AML-193 (cell line): ENCODE results near the gene PRIM2.
A peak's percentile ranks its signal among the peaks of the same experiment; 100 is the strongest.
"Not testable (repeated sequence)": the region's sequence is repeated elsewhere in the genome, so short reads cannot be mapped to it uniquely, and the experiment has no call there.

Source experiments
- DNase-seq, 2 experiments: peaks; one replicate each; lab custom pipeline; 2025; lab: John Stamatoyannopoulos, UW

The PRIM2 gene

DNA sequence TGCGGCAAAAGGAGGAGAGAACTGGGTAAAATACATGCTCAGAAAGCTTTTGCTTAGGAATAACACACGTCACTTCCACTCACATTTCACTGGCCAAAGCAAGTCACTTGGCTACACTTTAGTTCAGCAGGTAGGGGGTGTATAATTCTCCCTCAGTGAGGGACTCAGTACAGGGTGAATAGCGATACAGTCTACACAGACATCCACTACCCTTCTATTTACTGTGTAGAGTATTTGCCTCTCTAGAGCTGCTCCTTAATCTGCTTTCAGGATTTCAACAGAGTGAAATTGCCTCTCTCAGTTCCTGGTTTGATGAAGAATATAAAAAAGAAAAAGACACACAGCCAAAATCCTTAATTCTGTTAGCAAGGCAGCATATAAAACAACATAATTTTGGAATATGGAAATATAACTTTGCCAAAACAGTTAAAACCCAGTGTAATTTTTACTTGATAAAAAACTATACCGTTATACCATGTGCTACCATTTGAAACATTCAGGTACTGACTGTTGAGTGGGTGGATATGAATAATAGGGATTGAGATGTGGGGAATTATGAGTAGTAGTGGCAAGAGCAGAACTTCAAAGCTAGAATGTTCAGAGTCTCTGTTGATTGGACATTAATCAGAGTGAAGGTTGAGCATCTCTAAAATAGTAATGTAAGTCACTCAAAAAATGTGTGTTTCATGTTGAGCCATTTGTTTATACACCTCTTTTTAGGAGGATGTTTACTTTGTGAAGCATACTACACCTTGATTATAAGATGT, 51.7 kb downstream of the PRIM2 start:
- DNase-seq = not testable (repeated sequence)

DNA sequence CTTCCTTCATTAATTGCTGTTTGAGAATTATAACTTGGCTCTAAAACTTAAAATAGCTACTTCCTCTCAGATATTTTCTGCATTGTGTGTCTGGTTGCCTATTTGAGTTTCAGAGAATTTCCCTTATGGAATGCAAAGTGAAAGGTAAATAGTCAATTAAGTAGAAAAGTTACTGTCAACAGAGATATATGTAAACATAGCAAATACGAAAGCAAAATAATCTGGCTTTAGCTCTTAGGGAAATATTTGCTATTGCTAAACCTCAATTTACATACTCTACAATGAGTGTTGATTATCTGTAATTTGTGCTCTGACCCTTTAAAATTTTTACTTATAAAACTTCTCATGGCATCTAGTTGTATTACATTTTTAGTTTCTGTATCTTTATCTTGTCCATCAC, 54.3 kb downstream of the PRIM2 start:
- not testable (repeated sequence) for DNase-seq

- not testable (repeated sequence) for DNase-seq
Observed at GRCh38 chr6:57374764-57375163, 57.3 kb downstream of the PRIM2 start.

- DNase-seq = not testable (repeated sequence)
Observed at GRCh38 chr6:57376083-57376482, 58.7 kb downstream of the PRIM2 start.

DNA sequence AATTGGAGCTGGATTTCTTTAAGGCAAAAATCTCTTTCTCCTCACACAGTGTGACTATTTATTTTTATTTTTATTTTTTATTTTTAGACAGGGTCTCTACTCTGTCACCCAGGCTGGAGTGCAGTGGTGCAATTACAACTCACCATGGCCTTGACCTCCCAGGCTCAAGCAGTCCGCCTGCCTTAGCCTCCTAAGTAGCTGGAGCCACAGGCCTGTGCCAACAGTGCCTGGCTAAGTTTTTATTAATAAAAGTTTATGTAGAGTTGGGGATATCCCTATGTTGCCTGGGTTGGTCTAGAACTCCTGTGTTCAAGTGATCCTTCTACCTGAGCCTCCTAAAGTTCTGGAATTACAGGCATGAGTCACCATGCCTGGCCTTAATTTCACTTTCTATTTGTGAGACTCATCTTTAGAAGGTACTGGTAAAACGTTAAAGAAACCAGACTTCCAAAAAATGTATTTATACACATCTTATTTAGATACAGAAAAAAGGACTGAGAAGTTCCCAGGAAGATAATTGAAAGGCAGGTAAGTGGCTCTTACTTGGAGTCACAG, 71.7 kb downstream of the PRIM2 start:
- DNase-seq = not testable (repeated sequence)

- DNase-seq = not testable (repeated sequence)
Observed at GRCh38 chr6:57390818-57391217, 73.4 kb downstream of the PRIM2 start.

GRCh38 chr6:57392047-57392446, 74.6 kb downstream of the PRIM2 start:
- DNase-seq = not testable (repeated sequence)

- not testable (repeated sequence) for DNase-seq
Observed at GRCh38 chr6:57419341-57419740, 101.9 kb downstream of the PRIM2 start.

DNA sequence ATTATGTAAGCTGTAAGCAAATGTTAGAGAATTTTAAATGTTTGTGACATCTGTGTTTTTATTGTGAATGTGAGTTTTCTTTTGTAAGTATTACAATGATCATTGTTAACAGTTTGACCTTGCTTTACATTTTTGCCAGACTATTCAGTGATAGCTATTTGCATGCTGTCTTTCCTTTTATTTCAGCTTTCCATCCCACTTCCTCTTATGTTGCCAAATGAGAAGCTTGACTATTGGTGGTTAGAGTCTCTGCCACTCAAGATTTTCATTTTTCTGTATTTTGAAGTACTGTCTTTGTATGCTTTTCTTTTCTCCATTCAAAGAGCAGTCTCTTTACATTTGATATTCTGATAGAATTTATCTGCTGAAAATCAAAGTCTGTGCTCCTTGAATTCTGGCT, 104.1 kb downstream of the PRIM2 start:
- peak in 1 of 2 experiments; percentile 7 for DNase-seq

DNA sequence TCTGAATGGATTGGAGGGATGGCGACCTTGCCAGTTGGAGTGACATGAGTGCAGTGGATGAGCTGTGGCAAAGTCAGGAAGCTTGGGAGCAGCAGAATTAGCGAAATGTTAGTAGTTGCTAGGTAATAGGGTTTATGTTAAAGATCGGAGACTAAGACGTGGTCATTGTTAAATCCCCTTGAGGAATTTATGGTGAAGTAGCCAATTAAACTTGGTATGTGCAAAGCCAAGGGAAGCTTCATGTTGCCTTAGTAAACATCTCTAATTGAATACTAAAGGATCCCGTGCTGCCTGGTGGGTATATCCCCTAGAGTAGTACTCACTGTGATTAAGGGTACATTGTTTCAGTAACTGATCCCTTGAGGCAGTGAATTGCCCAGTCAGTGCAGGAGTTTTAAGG, 106.0 kb downstream of the PRIM2 start:
- no peak for DNase-seq

DNA sequence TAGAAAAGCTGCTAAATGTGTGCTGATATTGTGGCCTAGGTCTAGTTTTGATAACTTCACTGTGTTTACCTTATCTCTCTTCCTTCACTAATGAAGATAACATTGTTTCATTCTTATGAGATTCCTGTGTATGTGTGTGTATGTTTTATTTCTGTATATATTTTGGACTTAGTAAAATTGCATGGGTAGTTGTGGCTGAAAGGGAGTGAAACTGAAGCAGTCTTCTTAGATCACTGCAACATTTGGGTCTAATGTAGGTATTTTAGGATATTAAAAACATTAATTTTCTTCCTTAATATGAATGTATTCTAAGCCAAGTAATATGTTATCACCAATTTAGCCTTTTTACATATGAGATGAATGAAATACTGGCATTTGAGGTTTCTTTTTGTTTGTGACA, 114.3 kb downstream of the PRIM2 start:
- not testable (repeated sequence) for DNase-seq

DNA sequence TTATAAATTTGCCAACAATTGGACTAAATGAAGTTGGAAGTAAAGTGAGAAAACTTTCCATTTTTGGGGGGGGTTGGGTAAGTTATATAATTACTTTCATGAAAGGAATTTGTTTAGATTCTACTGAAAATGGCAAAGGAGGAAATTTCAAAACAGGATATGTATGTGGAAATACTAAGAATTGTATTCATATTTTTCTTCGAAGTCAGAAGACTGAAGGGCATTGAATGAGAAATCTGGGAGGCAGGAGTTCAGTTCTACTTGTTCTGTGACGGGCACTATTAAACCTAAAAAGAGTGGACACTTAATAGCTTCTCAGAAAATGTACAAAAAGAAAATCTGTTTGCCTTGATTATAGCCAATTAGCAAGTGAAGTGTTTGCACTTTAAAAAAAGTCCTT, 114.7 kb downstream of the PRIM2 start:
- DNase-seq = peak; percentile 16 to 27

DNA sequence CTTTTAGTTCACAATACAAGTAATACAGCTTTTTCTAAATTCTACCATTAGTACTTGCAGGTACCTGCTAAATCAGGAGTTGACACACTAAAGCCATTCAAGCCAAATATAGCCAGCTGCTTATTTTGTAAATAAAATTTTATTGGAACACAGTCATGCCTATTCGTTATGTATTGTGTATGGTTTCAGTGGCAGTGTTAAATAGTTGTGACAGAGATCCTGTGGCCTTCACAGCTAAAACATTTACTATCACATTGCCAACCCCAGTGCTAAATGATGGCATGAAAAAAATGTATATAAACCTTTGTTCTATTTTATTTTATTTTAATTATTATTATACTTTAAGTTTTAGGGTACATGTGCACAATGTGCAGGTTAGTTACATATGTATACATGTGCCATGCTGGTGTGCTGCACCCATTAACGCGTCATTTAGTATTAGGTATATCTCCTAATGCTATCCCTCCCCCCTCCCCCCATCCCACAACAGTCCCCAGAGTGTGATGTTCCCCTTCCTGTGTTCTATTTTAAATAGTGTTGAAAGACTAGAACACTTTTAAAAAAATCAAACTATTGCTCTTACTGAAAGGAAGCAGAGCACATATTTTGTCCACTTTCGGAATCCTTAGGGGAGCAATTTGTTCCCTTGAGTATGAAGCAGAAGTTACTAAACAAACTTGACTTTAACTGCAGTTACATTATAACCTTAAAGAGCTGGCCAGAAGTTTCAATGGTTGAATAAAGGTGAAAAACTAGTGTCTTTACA, 115.7 kb downstream of the PRIM2 start:
- DNase-seq = peak in 1 of 2 experiments; percentile 19

DNA sequence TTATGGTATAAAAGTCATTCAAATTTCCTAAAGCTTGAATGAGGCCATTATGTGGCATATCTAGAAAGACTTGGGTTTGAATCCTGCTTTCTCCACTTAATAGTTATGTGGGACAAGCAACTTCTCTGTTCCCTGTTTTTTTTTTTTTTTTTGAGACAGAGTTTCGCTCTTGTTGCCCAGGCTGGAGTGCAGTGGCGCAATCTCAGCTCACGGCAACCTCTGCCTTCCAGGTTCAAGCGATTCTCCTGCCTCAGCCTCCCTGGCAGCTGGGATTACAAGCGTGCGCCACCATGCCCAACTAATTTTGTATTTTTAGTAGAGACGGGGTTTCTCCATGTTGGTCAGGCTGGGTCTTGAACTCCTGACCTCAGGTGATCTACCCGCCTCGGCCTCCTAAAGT, 116.4 kb downstream of the PRIM2 start:
- DNase-seq = not testable (repeated sequence)

GRCh38 chr6:57434944-57435343, 117.5 kb downstream of the PRIM2 start:
- DNase-seq = no peak

- DNase-seq = no peak
Observed at GRCh38 chr6:57435475-57436160, 118.2 kb downstream of the PRIM2 start.

DNA sequence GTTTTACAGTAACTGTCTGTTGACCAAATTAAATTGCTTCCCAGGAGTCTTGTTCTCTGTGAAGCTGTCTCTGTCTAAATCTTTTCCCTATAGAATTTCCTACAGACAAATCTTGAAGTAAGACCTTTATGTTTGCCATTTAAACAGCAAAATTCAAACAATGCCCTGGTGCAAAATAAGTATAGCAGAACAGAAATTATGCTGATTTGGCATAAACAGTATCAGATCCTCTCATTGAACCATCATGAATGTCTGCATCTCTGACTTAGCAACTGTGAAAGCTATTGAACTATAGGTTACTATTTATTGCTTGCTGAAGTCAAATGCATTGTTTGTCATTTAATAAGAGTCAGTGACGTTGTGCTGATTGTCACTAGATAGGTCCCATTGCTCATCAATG, 123.3 kb downstream of the PRIM2 start:
- DNase-seq = not testable (repeated sequence)

- DNase-seq = not testable (repeated sequence)
Observed at GRCh38 chr6:57442133-57442532, 124.7 kb downstream of the PRIM2 start.

DNA sequence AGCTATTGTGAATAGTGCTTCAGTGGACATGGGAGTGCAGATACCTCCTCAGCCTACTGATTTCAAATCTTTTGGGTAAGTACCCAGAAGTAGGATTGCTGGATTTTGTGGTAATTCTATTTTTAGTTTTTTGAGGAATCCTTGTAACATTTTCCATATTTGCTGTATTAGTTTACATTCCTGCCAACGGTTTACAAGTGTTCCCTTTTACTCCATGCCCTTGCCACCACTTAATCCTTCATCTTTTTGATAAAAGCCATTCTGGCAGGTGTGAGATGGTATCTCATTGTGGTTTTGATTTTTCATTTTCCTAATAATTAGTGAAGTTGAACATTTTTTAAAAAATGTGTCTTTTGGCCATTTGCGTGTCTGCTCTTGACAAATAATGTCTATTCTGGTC, 125.8 kb downstream of the PRIM2 start:
- DNase-seq = not testable (repeated sequence)

DNA sequence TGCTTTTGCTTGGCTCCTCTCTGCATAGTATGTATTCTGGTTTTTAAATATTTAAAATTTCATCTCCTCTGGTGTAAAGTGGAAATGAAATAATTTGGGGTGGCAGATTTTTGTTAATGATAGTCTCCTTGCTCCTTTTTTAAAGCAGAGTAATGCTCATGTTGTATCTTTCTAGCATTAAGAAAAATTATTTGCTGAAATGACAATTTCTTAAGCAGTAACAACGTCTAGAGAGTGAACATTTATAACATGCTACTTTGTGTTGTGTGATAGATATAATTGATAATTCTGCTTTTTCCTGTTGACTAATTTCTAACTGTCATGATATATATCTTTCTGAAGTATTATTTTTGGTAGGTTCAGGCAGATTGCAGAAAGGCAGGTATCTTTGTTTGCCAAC, 127.4 kb downstream of the PRIM2 start:
- DNase-seq = not testable (repeated sequence)

- DNase-seq = not testable (repeated sequence)
Observed at GRCh38 chr6:57445379-57445778, 127.9 kb downstream of the PRIM2 start.

GRCh38 chr6:57445790-57446468, 128.5 kb downstream of the PRIM2 start:
- not testable (repeated sequence) for DNase-seq
